ENCODE data around the gene ARHGAP33. TPM values are rescaled to one million over a fixed set of nuclear protein-coding genes. Genes with fewer than 3 reads are reported as not detected.

The ARHGAP33 gene
- total and polyA plus RNA-seq, 10 of the 15 experiments (the other 5 are each of a cell fraction or from before 2014, with no cell fraction given): 0.05 to 22.9 (median 2.3) TPM; not detected in 1

DNA sequence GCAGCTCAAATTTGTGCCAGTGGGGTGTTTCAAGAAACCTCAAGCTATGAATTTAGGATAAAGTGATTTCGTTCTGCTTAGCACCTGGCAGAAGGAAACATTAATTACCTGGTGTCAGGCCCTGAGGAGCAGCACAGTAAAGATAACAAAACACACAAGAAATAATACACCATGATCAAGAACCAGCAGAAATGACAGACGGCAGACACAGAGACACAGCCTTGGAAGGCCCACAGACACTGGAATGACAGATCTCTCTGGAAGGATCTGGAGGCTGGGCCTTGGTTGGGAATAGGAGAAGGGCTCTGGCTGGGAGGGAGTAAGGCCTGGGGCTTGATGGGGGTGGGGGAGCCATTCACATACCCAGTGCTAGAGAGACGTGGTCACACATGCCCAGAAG lies 26.5 kb downstream of the ARHGAP33 start:
- Histone ChIP-seq H3K4me3 (no peak overlapping the region), H3K4me1 (ENCODE audit: control insufficient read depth, insufficient read depth, low read length) (no peaks in the 10 kb centered on the region), H3K27ac (ENCODE audit: control insufficient read depth, insufficient read depth) (no peak overlapping the region), H3K27me3 (replicated peaks in 1 of 2; ENCODE audit: control insufficient read depth in 2 of 2, insufficient read depth in 2 of 2, low read length in 1 of 2) (no peaks in the 10 kb centered on the region; a peak in 1 of 4 replicates), H3K4me2 (ENCODE audit: control insufficient read depth, insufficient read depth) (no peak overlapping the region), H4K20me1 (ENCODE audit: control insufficient read depth, insufficient read depth) (no peaks in the 10 kb centered on the region), H3K36me3 (ENCODE audit: control insufficient read depth in 2 of 2, insufficient read depth in 2 of 2, low read length in 1 of 2) (no peaks in the 10 kb centered on the region), H3K9ac (ENCODE audit: control insufficient read depth, insufficient read depth, low read length) (no peak overlapping the region), H3K9me3 (replicated peaks; ENCODE audit: control insufficient read depth, insufficient read depth, low read length) (no peaks in the 10 kb centered on the region), H3K79me2 (ENCODE audit: control insufficient read depth, insufficient read depth, low read length) (no peaks in the 10 kb centered on the region), H2AFZ (ENCODE audit: control insufficient read depth, low read depth, low read length) (no peak overlapping the region)
- ChIA-PET SMC1A (ENCODE audit: uncharacterized antibody, unreplicated experiment) (no interaction called here), RAD21 (ENCODE audit: unreplicated experiment) (no interaction called here), POLR2A (interaction anchor here (1.0 kb wide), 1 partner anchor 10 kb away, joined by 3 read pairs; no protein-coding TSS in a partner anchor), CTCF (no interaction called here)
- no peak for DNase-seq (ENCODE audit: low read depth, low spot score)
- no peak for FAIRE-seq
- no peak for TF ChIP-seq MTA3 (IDR thresholded peaks at IDR 0.05; ENCODE audit: borderline replicate concordance, low read length)
- TF ChIP-seq, protein P1, sequence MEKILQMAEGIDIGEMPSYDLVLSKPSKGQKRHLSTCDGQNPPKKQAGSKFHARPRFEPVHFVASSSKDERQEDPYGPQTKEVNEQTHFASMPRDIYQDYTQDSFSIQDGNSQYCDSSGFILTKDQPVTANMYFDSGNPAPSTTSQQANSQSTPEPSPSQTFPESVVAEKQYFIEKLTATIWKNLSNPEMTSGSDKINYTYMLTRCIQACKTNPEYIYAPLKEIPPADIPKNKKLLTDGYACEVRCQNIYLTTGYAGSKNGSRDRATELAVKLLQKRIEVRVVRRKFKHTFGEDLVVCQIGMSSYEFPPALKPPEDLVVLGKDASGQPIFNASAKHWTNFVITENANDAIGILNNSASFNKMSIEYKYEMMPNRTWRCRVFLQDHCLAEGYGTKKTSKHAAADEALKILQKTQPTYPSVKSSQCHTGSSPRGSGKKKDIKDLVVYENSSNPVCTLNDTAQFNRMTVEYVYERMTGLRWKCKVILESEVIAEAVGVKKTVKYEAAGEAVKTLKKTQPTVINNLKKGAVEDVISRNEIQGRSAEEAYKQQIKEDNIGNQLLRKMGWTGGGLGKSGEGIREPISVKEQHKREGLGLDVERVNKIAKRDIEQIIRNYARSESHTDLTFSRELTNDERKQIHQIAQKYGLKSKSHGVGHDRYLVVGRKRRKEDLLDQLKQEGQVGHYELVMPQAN (conservative IDR thresholded peaks at IDR 0.05): no peak
- no peak for TF ChIP-seq POLR2AphosphoS2 (IDR thresholded peaks at IDR 0.05; ENCODE audit: low read depth, low read length)
- 0% methylated on average over 3 of the region's 3 CpGs for WGBS (ENCODE audit: insufficient coverage, insufficient replicate concordance, low lambda C conversion rate, missing lambda C conversion rate)
- in situ Hi-C loops (cut with MboI): no loop called here
- intact Hi-C loops (cut with micrococcal nuclease; ENCODE audit: unreplicated experiment): no loop called here
- ATAC-seq: no peak
- BruUV-seq (replicated peaks): no TSS peak

DNA sequence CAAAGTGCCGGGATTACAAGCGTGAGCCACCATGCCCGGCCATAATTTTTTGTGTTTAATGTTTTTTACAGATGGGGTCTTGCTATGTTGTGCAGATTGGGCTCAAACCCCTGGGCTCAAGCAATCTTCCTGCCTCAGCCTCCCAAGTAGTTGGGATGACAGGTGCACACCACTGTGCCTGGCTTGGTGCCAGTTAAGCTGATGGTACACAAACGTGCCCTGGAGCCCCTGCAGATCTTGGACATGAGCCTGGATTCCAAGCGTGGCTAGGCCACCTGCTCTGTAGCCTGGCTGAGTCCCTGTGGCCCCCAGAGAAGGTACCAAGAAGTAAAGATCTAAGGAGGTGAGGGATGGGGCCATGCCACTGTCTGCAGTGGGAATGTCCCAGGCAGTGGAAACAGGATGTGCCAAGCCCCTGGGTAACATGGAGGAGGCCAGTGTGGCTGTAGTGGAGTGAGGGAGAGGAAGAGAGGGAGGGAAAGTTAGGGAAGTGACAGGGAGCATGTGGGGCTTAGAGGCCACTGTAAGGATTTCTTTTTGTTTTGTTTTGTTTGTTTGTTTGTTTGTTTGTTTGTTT lies 30.2 kb downstream of the ARHGAP33 start:
- H4K20me1 ChIP-seq (ENCODE audit: control insufficient read depth, insufficient read depth): no peaks in the 10 kb centered on the region
- no peaks in the 10 kb centered on the region for H3K36me3 ChIP-seq (ENCODE audit: control insufficient read depth in 2 of 2, insufficient read depth in 2 of 2, low read length in 1 of 2)
- no peak overlapping the region for H3K4me2 ChIP-seq (ENCODE audit: control insufficient read depth, insufficient read depth)
- intact Hi-C loops (cut with micrococcal nuclease; ENCODE audit: unreplicated experiment): no loop called here
- no peak overlapping the region for H3K4me3 ChIP-seq
- DNase-seq (ENCODE audit: low read depth, low spot score): no peak
- H3K4me1 ChIP-seq (ENCODE audit: control insufficient read depth, insufficient read depth, low read length): no peaks in the 10 kb centered on the region
- POLR2A ChIA-PET: no interaction called here
- CTCF ChIA-PET: no interaction called here
- no peaks in the 10 kb centered on the region; a peak in 1 of 4 replicates for H3K27me3 ChIP-seq (replicated peaks in 1 of 2; ENCODE audit: control insufficient read depth in 2 of 2, insufficient read depth in 2 of 2, low read length in 1 of 2)
- BruUV-seq (replicated peaks): no TSS peak
- ATAC-seq: no peak
- RAD21 ChIA-PET (ENCODE audit: unreplicated experiment): no interaction called here
- FAIRE-seq: no peak
- in situ Hi-C loops (cut with MboI): no loop called here
- H3K9me3 ChIP-seq (replicated peaks; ENCODE audit: control insufficient read depth, insufficient read depth, low read length): no peaks in the 10 kb centered on the region
- no peak overlapping the region for H3K27ac ChIP-seq (ENCODE audit: control insufficient read depth, insufficient read depth)
- WGBS (ENCODE audit: insufficient coverage, insufficient replicate concordance, low lambda C conversion rate, missing lambda C conversion rate): 45% methylated on average over 5 of the region's 5 CpGs
- SMC1A ChIA-PET (ENCODE audit: uncharacterized antibody, unreplicated experiment): no interaction called here
- no peaks in the 10 kb centered on the region for H3K79me2 ChIP-seq (ENCODE audit: control insufficient read depth, insufficient read depth, low read length)
- no peak overlapping the region for H2AFZ ChIP-seq (ENCODE audit: control insufficient read depth, low read depth, low read length)
- TF ChIP-seq BACH1 (IDR thresholded peaks at IDR 0.05; ENCODE audit: borderline replicate concordance) (no peak), SMAD1 (IDR thresholded peaks at IDR 0.05; ENCODE audit: low read depth, partially characterized antibody) (no peak), HDAC2 (IDR thresholded peaks at IDR 0.05) (no peak), MYB (IDR thresholded peaks at IDR 0.05; ENCODE audit: borderline replicate concordance, low read depth, low read length) (no peak), ZZZ3 (IDR thresholded peaks at IDR 0.05; ENCODE audit: control insufficient read depth, insufficient read length, low read depth) (no peak), ZNF207 (IDR thresholded peaks at IDR 0.05; ENCODE audit: borderline replicate concordance) (no peak), MEF2A (IDR thresholded peaks at IDR 0.05; ENCODE audit: insufficient read depth, low read depth, low read length) (no peak)
- TF ChIP-seq, protein P2, sequence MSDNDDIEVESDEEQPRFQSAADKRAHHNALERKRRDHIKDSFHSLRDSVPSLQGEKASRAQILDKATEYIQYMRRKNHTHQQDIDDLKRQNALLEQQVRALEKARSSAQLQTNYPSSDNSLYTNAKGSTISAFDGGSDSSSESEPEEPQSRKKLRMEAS (IDR thresholded peaks at IDR 0.05; ENCODE audit: low read depth, low read length): no peak
- H3K9ac ChIP-seq (ENCODE audit: control insufficient read depth, insufficient read depth, low read length): no peak overlapping the region
